Activated CD8-positive, alpha-beta T cell treated with anti-CD3 and anti-CD28 coated beads for 36 hours (primary cell): ENCODE data around the gene PCDH9. TPM values are rescaled to one million over a fixed set of nuclear protein-coding genes. Genes with fewer than 3 reads are reported as not detected.

Experiments used
- ATAC-seq: fragments of 200-7000 bp; cut with Tn5 transposase; one replicate; pipeline ENCODE4 v1.10.0; 2021; ENCODE audit warnings: mild to moderate bottlenecking, moderate library complexity
- CTCF ChIA-PET: fragments of 350-600 bp; sonication (Branson Sonifier 250); formaldehyde crosslinking; loops from one replicate; lab custom pipeline; 2021; ENCODE audit warnings: antibody characterized with exemption; lab: Charles Lee
- POLR2A ChIA-PET: fragments of 350-600 bp; sonication (Branson Sonifier 250); formaldehyde crosslinking; loops from one replicate; lab custom pipeline; 2021; ENCODE audit warnings: antibody characterized with exemption; lab: Charles Lee
- DNase-seq: peaks from one replicate; pipeline ENCODE4 v3.0.0-alpha.2; 2020
- H3K27ac Mint-ChIP-seq: one replicate; pipeline ENCODE4 v1.8.0; 2021; ENCODE audit warnings: mild to moderate bottlenecking, mixed read lengths
- H3K27me3 Mint-ChIP-seq: one replicate; pipeline ENCODE4 v1.8.0; 2021; ENCODE audit warnings: mixed read lengths
- H3K36me3 Mint-ChIP-seq: one replicate; pipeline ENCODE4 v1.8.0; 2021; ENCODE audit warnings: low read depth, mixed read lengths
- H3K4me1 Mint-ChIP-seq: one replicate; pipeline ENCODE4 v1.8.0; 2021; ENCODE audit warnings: low read depth, mixed read lengths
- H3K4me3 Mint-ChIP-seq: one replicate; pipeline ENCODE4 v1.8.0; 2021; ENCODE audit warnings: mild to moderate bottlenecking, moderate library complexity, mixed read lengths
- H3K9me3 Mint-ChIP-seq: one replicate; pipeline ENCODE4 v1.8.0; 2021; ENCODE audit warnings: mixed read lengths
- intact Hi-C: fragments of 100-400 bp; cut with micrococcal nuclease; formaldehyde crosslinking; loops from one replicate; pipeline ENCODE4 v1.10.0; 2022
- total RNA-seq, 2 experiments: library from RNA; stranded (reverse); gene quantifications; one replicate each; pipeline ENCODE4 v1.2.3, GENCODE V29; 2021
- TF ChIP-seq, protein P1 (sequence below): fragments of 200-600 bp; IDR thresholded peaks from one replicate; pipeline ENCODE4 v1.8.0; 2022; ENCODE audit warnings: antibody characterized with exemption, mild to moderate bottlenecking

Gene PCDH9
- total RNA-seq, 2 experiments from 2014 or later, result 0.04 to 0.14 TPM

- DNase-seq, result no peak
- intact Hi-C loops, result no loop called here
- Mint-ChIP-seq H3K27me3 (no peaks in the 10 kb centered on the region), H3K4me1 (no peaks in the 10 kb centered on the region), H3K9me3 (no peaks in the 10 kb centered on the region), H3K36me3 (no peaks in the 10 kb centered on the region), H3K4me3 (no peak overlapping the region), H3K27ac (no peak overlapping the region)
- POLR2A ChIA-PET, result interaction anchor here (0.6 kb wide), 1 partner anchor 61 kb away, joined by 3 read pairs; no protein-coding TSS in a partner anchor
- CTCF ChIA-PET, result no interaction called here
- TF ChIP-seq, protein P1, sequence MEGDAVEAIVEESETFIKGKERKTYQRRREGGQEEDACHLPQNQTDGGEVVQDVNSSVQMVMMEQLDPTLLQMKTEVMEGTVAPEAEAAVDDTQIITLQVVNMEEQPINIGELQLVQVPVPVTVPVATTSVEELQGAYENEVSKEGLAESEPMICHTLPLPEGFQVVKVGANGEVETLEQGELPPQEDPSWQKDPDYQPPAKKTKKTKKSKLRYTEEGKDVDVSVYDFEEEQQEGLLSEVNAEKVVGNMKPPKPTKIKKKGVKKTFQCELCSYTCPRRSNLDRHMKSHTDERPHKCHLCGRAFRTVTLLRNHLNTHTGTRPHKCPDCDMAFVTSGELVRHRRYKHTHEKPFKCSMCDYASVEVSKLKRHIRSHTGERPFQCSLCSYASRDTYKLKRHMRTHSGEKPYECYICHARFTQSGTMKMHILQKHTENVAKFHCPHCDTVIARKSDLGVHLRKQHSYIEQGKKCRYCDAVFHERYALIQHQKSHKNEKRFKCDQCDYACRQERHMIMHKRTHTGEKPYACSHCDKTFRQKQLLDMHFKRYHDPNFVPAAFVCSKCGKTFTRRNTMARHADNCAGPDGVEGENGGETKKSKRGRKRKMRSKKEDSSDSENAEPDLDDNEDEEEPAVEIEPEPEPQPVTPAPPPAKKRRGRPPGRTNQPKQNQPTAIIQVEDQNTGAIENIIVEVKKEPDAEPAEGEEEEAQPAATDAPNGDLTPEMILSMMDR, result no peak
- ATAC-seq, result peak; percentile 75
Measured at GRCh38 chr13:66659701-66660467, 570.3 kb downstream of the PCDH9 start.

DNA sequence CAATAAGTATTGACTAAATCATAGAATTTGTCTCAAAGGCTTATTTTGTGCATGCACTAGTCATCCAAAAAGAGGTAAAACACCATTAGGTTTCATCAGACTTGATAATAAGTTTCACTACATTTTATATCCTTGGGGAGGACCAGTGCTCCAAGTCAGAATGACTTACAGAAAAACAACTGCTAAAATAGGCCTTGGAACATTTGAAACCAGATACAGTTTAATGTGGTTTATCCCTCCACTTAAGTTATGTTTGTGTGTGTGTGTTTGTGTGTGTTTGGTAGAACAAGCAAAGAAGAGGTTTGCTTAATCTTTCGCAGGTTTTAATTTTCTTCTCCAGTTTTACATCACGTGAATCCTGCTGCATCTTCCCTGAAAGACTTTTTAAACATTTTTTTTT is 570.9 kb downstream of the PCDH9 start:
- H3K4me3 Mint-ChIP-seq, result no peak overlapping the region
- TF ChIP-seq, protein P1, result no peak
- POLR2A ChIA-PET, result interaction anchor here (0.6 kb wide), 1 partner anchor 62 kb away, joined by 3 read pairs; no protein-coding TSS in a partner anchor
- H3K9me3 Mint-ChIP-seq, result no peaks in the 10 kb centered on the region
- DNase-seq (no peak), ATAC-seq (no peak)
- H3K27ac Mint-ChIP-seq, result no peak overlapping the region
- CTCF ChIA-PET, result no interaction called here
- intact Hi-C loops, result no loop called here
- H3K27me3 Mint-ChIP-seq, result no peaks in the 10 kb centered on the region
- no peaks in the 10 kb centered on the region for H3K36me3 Mint-ChIP-seq
- no peaks in the 10 kb centered on the region for H3K4me1 Mint-ChIP-seq

GRCh38 chr13:66657165-66657881 is 572.8 kb downstream of the PCDH9 start:
- Mint-ChIP-seq H3K4me3 (no peak overlapping the region), H3K36me3 (no peaks in the 10 kb centered on the region), H3K4me1 (no peaks in the 10 kb centered on the region), H3K27me3 (no peaks in the 10 kb centered on the region), H3K27ac (no peak overlapping the region), H3K9me3 (peaks cover 3% of the 10 kb centered on the region)
- DNase-seq (no peak), ATAC-seq (no peak)
- intact Hi-C loops, result no loop called here
- TF ChIP-seq, protein P1, result no peak
- POLR2A ChIA-PET, result no interaction called here
- CTCF ChIA-PET, result no interaction called here

GRCh38 chr13:66655847-66656454 is 574.2 kb downstream of the PCDH9 start:
- no peaks in the 10 kb centered on the region for H3K27me3 Mint-ChIP-seq
- ChIA-PET CTCF (no interaction called here), POLR2A (interaction anchor here (0.6 kb wide), 1 partner anchor 37 kb away, joined by 3 read pairs; no protein-coding TSS in a partner anchor)
- no peaks in the 10 kb centered on the region for H3K4me1 Mint-ChIP-seq
- TF ChIP-seq, protein P1, result no peak
- no peaks in the 10 kb centered on the region for H3K36me3 Mint-ChIP-seq
- intact Hi-C loops, result no loop called here
- no peak overlapping the region for H3K4me3 Mint-ChIP-seq
- ATAC-seq (no peak), DNase-seq (no peak)
- peaks cover 3% of the 10 kb centered on the region for H3K9me3 Mint-ChIP-seq
- H3K27ac Mint-ChIP-seq, result no peak overlapping the region
